HG03196 (cell line): ENCODE results near the gene CD81.

Experiments
- ATAC-seq: cut with Tn5 transposase; IDR thresholded peaks from one replicate; pipeline ENCODE4 v1.9.1; 2021; ENCODE audit not compliant: unreplicated experiment

The CD81 gene

DNA sequence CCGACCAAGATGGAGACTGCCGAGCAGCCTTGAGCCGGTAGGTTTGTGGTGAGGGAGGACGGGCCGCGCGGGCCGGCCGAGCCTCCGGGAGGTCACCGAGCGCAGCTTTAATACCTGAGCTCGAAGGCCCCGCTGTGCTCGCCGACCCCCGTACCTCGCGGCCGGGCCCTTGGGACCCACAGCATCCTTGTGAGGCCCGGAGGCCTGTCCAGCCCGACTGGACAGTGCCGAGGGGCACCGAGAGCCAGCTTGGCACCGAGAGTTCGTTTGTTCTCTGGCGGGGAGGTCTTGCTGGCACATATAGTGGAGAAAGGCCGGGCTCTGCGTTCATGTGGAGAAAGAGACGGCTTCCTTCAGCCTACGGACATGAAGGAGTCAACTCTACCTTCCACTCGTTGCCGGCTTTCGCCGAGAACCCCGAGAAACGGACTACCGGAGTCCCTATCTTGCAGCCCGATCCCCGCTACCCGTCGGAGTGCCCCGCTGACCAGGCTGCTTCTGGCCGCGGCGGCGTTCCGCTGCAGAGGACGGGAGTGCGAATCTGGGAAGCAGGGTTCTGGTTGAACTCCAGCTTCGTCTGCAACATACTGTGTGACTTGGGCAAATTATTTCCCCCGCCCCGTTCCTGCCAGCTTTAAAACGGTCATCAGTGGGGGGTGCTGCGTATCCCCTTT is 23.8 kb downstream of the CD81 start:
- ATAC-seq: peak; percentile 3

- ATAC-seq: no peak
Measured at GRCh38 chr11:2401436-2401984, 24.4 kb downstream of the CD81 start.

DNA sequence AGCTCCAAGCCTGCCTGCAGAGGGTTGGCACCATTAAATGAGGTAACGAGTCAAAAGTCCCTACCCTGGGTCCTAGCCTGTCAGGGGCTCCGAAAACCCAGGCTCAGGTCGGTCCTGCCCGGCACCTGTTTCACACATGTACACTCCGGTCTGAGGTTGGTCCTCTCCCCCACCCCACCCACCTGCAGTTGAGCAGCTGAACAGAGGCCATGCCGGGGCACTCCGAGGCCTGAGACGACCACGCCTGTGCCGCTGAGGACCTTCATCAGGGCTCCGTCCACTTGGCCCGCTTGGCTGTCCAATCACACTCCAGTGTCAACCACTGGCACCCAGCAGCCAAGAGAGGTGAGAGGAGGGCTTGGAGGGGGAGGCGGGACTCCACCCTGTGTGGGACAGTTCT is 25.0 kb downstream of the CD81 start:
- no peak for ATAC-seq

DNA sequence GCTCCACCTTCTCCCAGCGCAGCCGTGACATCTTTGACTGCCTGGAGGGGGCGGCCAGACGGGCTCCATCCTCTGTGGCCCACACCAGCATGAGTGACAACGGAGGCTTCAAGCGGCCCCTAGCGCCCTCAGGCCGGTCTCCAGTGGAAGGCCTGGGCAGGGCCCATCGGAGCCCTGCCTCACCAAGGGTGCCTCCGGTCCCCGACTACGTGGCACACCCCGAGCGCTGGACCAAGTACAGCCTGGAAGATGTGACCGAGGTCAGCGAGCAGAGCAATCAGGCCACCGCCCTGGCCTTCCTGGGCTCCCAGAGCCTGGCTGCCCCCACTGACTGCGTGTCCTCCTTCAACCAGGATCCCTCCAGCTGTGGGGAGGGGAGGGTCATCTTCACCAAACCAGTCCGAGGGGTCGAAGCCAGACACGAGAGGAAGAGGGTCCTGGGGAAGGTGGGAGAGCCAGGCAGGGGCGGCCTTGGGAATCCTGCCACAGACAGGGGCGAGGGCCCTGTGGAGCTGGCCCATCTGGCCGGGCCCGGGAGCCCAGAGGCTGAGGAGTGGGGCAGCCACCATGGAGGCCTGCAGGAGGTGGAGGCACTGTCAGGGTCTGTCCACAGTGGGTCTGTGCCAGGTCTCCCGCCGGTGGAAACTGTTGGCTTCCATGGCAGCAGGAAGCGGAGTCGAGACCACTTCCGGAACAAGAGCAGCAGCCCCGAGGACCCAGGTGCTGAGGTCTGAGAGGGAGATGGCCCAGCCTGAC is 26.0 kb downstream of the CD81 start:
- ATAC-seq: no peak

DNA sequence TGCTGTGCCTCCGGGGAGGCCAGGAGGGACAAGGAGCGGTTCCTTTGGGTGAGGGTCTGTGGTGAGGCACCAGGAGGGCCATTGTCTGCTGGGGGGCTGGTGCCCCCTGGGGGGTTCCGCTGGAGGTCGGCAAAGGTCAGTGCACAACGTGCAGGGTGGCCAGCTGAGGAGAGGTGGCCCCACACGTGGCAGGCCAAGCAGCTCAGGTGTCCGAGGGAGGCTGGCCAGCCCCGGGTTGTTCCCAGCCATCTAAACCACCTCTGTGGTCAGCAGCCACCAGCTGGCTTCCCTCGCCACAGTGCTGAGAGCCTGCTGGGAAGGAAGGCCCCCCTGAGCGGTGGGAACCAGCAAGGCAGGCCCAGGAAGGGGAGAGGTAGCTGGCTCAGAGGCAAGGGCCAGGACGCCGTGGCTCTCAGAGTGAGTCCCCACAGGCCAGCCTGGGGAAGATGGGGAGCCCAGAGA is 27.7 kb downstream of the CD81 start:
- ATAC-seq: no peak

GRCh38 chr11:2406451-2406850 is 29.3 kb downstream of the CD81 start:
- ATAC-seq: no peak

DNA sequence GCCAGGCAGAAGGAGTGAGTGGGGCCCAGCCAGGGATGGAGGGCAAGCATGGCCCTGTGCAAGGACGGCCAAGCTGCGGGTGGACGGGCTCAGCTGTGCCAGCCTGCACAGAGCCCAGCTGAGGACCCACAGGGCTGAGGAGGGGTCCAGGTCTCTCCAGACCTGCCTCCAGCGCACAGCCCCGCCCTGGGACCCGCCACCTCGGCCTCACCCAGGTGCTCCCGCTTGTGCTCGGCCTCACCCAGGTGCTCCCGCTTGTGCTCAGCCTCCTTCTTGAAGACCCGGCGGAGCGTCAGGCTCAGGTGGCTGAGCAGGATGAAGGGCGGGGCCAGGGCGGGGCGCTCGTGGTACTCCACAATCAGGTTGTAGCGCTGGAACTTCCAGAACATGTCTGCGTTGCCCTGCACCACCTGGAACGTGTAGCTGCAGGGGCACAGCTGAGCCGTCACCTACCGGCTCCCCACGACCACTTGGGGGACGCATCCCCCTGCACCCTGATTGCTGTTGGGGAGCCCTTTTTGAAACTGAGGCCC is 29.8 kb downstream of the CD81 start:
- no peak for ATAC-seq

DNA sequence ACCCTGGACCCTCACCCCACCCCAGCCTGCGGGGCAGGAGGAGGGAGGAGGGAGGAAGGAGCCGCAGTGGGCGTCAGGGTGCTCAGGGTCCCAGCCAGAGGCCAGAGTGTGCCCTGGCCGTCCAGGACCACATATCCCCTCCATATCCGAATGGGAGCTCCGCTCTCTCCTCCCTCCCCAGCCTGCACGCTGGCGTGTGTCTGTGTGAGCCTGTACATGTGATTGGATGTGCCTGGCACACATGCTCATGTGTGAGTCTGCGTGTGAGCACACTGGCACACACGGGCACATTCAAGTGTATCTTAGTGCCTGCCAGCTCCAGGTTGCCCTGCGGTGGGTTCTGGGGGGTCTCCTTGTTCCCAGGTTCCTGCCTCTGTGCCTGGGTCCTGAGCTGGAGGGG is 31.6 kb downstream of the CD81 start:
- no peak for ATAC-seq

GRCh38 chr11:2409126-2409525 is 32.0 kb downstream of the CD81 start:
- ATAC-seq: no peak

DNA sequence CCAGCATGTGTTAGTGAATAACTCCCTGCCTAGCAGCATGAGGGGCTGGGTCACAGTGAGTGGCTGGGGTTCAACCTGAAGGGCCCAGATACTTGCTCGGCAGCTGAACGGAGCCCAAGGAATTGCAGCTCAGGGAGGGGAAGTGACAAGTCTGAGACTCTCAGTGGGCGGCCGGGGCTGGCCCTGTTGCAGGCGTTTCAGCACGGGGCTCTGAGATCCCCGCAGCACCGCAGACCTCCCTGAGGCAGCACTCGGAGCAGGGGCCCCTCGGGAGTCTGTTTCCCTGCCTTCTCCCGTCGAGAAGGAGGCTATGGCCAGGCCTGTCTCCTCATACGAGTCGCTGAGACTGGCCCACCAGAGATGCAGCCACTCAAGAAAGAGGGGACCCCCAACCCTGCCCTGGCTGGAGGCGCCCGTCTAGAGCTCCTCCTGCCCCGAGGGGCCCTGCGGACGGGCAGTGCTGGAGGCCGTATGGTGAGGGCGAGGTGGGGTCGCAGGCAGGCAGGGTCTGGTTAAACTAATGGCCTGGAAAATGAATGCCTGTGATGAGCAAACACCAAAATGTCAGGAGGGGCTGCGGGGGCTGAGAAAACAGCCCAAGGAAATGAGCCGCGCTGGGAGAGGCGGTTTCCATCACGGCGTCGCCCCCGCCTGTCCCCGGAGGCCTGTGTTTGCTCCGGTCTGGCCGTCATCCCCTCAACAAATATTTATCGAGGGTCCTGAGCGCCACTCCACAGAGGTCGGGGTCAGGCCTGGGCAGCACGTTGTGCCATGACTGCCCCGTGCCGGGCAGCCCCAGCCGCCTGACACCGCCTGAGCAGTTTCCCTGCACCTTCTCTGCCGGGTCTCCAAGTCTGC is 32.7 kb downstream of the CD81 start:
- no peak for ATAC-seq

- ATAC-seq: no peak
Measured at GRCh38 chr11:2410616-2411015, 33.5 kb downstream of the CD81 start.

GRCh38 chr11:2411446-2412305 is 34.6 kb downstream of the CD81 start:
- ATAC-seq: no peak

- no peak for ATAC-seq
Measured at GRCh38 chr11:2412323-2412722, 35.2 kb downstream of the CD81 start.

- ATAC-seq: no peak
Measured at GRCh38 chr11:2413742-2414579, 36.9 kb downstream of the CD81 start.

- no peak for ATAC-seq
Measured at GRCh38 chr11:2414616-2415015, 37.5 kb downstream of the CD81 start.

GRCh38 chr11:2415171-2415570 is 38.1 kb downstream of the CD81 start:
- ATAC-seq: no peak

GRCh38 chr11:2415601-2416380 is 38.7 kb downstream of the CD81 start:
- no peak for ATAC-seq

DNA sequence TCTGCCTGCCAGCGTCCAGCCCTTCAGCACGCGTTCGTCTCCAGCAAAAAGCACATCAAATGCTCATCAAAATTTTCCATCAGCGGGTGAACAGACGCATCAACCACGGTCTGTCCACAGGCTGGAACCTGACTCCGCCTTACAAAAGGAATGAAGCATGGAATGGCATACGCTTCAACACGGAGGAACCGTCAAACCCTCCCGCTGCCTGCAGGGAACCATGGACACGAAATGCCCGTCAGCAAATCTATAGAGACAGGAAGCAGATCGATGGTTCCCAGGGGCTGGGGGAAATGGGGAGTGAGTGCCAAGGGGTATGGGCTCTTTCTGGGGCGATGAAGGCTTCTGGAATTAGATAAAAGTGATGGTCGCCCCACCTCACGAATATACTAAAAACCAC is 39.7 kb downstream of the CD81 start:
- ATAC-seq: no peak
